SK-N-SH (cell line): ENCODE data around the gene B3GNT5. TPM values are rescaled to one million over a fixed set of nuclear protein-coding genes. Genes with fewer than 3 reads are reported as not detected.

Source experiments
- CTCF ChIA-PET: fragments of 300-600, 350-600 bp; formaldehyde crosslinking; extraction: SDS; loops from one replicate; lab custom pipeline; 2021; lab: Yijun Ruan, JAX
- POLR2A ChIA-PET: fragments of 350-600 bp; sonication (Branson Sonifier 250); formaldehyde crosslinking; extraction: SDS; loops from one replicate; lab custom pipeline; 2020; ENCODE audit warnings: antibody characterized with exemption, inconsistent platforms; lab: Yijun Ruan, JAX
- DNase-seq: peaks from one replicate; pipeline ENCODE4 v3.0.0; 2012
- H2AFZ ChIP-seq: fragments of 200-600 bp; sonication (generic); 2 replicates; pipeline ENCODE4 v1.8.1; 2016; ENCODE audit warnings: antibody characterized with exemption, mild to moderate bottlenecking, low read depth
- H3F3A ChIP-seq: fragments of 200-600 bp; sonication (generic); replicated peaks from 2 replicates; pipeline ENCODE3; 2016; ENCODE audit warnings: antibody characterized with exemption, mild to moderate bottlenecking; ENCODE audit not compliant: insufficient read depth
- H3K27ac ChIP-seq, 2 experiments: fragments of 200-500 bp in 1 of 2; fragments of 200-600 bp in 1 of 2; sonication (Bioruptor generic) in 1 of 2; sonication (generic), shearing (Covaris generic) in 1 of 2; 2 replicates each; pipeline versions ENCODE4 v1.5.1 to v1.6.1; 2014 to 2016; ENCODE audit warnings: low read depth in 2 of 2, inconsistent platforms in 1 of 2, low read length in 1 of 2, mild to moderate bottlenecking in 1 of 2, mixed read lengths in 1 of 2
- H3K27me3 ChIP-seq: fragments of 200-600 bp; sonication (generic), shearing (Covaris generic); 2 replicates; pipeline ENCODE4 v1.6.1; 2016; ENCODE audit warnings: mixed run types; ENCODE audit not compliant: insufficient read depth
- H3K36me3 ChIP-seq, 2 experiments: fragments of 200-500 bp in 1 of 2; fragments of 200-600 bp in 1 of 2; sonication (Bioruptor generic) in 1 of 2; sonication (generic) in 1 of 2; replicated peaks in 1 of 2; 2 replicates each; pipeline versions ENCODE3 to v1.5.1; 2014 to 2016; ENCODE audit warnings: low read length in 1 of 2, mild to moderate bottlenecking in 1 of 2; ENCODE audit not compliant: insufficient read depth in 2 of 2, control insufficient read depth in 1 of 2
- H3K4me1 ChIP-seq, 2 experiments: fragments of 200-500 bp in 1 of 2; fragments of 200-600 bp in 1 of 2; sonication (Bioruptor generic) in 1 of 2; sonication (generic), shearing (Covaris generic) in 1 of 2; 2 replicates each; pipeline versions ENCODE4 v1.5.1 to v1.6.1; 2014 to 2016; ENCODE audit warnings: low read depth in 1 of 2, low read length in 1 of 2, mixed run types in 1 of 2; ENCODE audit not compliant: insufficient read depth in 2 of 2, control insufficient read depth in 1 of 2
- H3K4me2 ChIP-seq: fragments of 200-600 bp; sonication (generic), shearing (Covaris generic); 2 replicates; pipeline ENCODE4 v1.6.1; 2017; ENCODE audit warnings: mixed run types
- H3K4me3 ChIP-seq, 2 experiments: fragments of 200-500 bp in 1 of 2; fragments of 200-600 bp in 1 of 2; sonication (Bioruptor generic) in 1 of 2; sonication (generic), shearing (Covaris generic) in 1 of 2; 2 replicates each; pipeline versions ENCODE4 v1.5.1 to v1.8.1; 2014 to 2016; ENCODE audit warnings: low read depth in 2 of 2, inconsistent platforms in 1 of 2, low read length in 1 of 2, mild to moderate bottlenecking in 1 of 2, mixed read lengths in 1 of 2, moderate library complexity in 1 of 2
- H3K79me2 ChIP-seq: fragments of 200-600 bp; sonication (generic); 2 replicates; pipeline ENCODE4 v1.8.1; 2017; ENCODE audit warnings: mild to moderate bottlenecking; ENCODE audit not compliant: insufficient read depth
- H3K9ac ChIP-seq: fragments of 200-600 bp; sonication (generic); 2 replicates; pipeline ENCODE4 v1.6.1; 2017; ENCODE audit warnings: mixed run types
- H3K9me2 ChIP-seq: fragments of 200-600 bp; sonication (generic); 2 replicates; pipeline ENCODE4 v1.6.1; 2017; ENCODE audit warnings: mixed run types
- H3K9me3 ChIP-seq: fragments of 200-600 bp; sonication (generic); 2 replicates; pipeline ENCODE4 v1.6.1; 2017; ENCODE audit warnings: mixed run types, mild to moderate bottlenecking, moderate library complexity
- H4K20me1 ChIP-seq: fragments of 200-600 bp; sonication (generic); 2 replicates; pipeline ENCODE4 v1.6.1; 2017; ENCODE audit warnings: mild to moderate bottlenecking, mixed run types; ENCODE audit not compliant: insufficient read depth
- CHD2 ChIP-seq: fragments of 150-350 bp; IDR thresholded peaks from 2 replicates; pipeline ENCODE4 v1.6.1; 2018; ENCODE audit warnings: low read length; ENCODE audit not compliant: partially characterized antibody
- EP300 ChIP-seq, 2 experiments: IDR thresholded peaks; 2 replicates each; pipeline versions ENCODE4 v1.4.0 to v1.6.1; 2012; ENCODE audit warnings: borderline replicate concordance in 1 of 2, low read depth in 1 of 2, low read length in 1 of 2
- EZH2phosphoT487 ChIP-seq: fragments of 200-600 bp; sonication (generic); IDR thresholded peaks from 2 replicates; pipeline ENCODE4 v1.6.1; 2017; ENCODE audit warnings: low read depth, mixed run types, mild to moderate bottlenecking, antibody characterized with exemption, moderate library complexity, borderline replicate concordance
- FOXJ3 ChIP-seq: sonication (generic); formaldehyde crosslinking; IDR thresholded peaks from 2 replicates; pipeline ENCODE4 v1.5.1; 2020; ENCODE audit warnings: mild to moderate bottlenecking, missing genetic modification reagents
- FOXM1 ChIP-seq: IDR thresholded peaks from 2 replicates; pipeline ENCODE4 v1.4.0; 2012; ENCODE audit warnings: low read depth, mild to moderate bottlenecking
- GABPA ChIP-seq: IDR thresholded peaks from 2 replicates; pipeline ENCODE4 v1.4.0; 2012; ENCODE audit warnings: low read depth, mild to moderate bottlenecking
- IRF3 ChIP-seq: fragments of 150-350 bp; IDR thresholded peaks from 2 replicates; pipeline ENCODE4 v1.6.1; 2016; ENCODE audit warnings: mild to moderate bottlenecking, low read depth, low read length
- JUND ChIP-seq: IDR thresholded peaks from 2 replicates; pipeline ENCODE4 v1.4.0; 2012
- MAX ChIP-seq: IDR thresholded peaks from 2 replicates; pipeline ENCODE4 v1.4.0; 2012; ENCODE audit warnings: low read depth
- MEF2A ChIP-seq: IDR thresholded peaks from 2 replicates; pipeline ENCODE4 v1.4.0; 2012; ENCODE audit warnings: low read depth, borderline replicate concordance
- NFIC ChIP-seq: IDR thresholded peaks from 2 replicates; pipeline ENCODE4 v1.4.0; 2012; ENCODE audit warnings: borderline replicate concordance
- NRF1 ChIP-seq: IDR thresholded peaks from 2 replicates; pipeline ENCODE4 v1.6.1; 2012; ENCODE audit warnings: low read depth, mild to moderate bottlenecking, low read length
- POLR2AphosphoS5 ChIP-seq: IDR thresholded peaks from 2 replicates; pipeline ENCODE4 v1.6.1; 2012; ENCODE audit warnings: low read depth, low read length
- RAD21 ChIP-seq: IDR thresholded peaks from 2 replicates; pipeline ENCODE4 v1.6.1; 2012; ENCODE audit warnings: mild to moderate bottlenecking, low read length
- RCOR1 ChIP-seq: fragments of 150-350 bp; IDR thresholded peaks from 2 replicates; pipeline ENCODE4 v1.6.1; 2017; ENCODE audit warnings: antibody characterized with exemption, low read length
- RFX5 ChIP-seq: IDR thresholded peaks from 2 replicates; pipeline ENCODE4 v1.6.1; 2012; ENCODE audit warnings: mild to moderate bottlenecking, improper control_type of control experiment, low read length
- SIN3A ChIP-seq: IDR thresholded peaks from 2 replicates; pipeline ENCODE4 v1.6.1; 2012; ENCODE audit warnings: low read depth, mild to moderate bottlenecking, low read length, moderate library complexity, borderline replicate concordance
- SMC3 ChIP-seq: IDR thresholded peaks from 2 replicates; pipeline ENCODE4 v1.6.1; 2012; ENCODE audit warnings: low read depth, low read length, improper control_type of control experiment
- TAF1 ChIP-seq: IDR thresholded peaks from 2 replicates; pipeline ENCODE4 v1.6.1; 2012; ENCODE audit warnings: low read depth, mild to moderate bottlenecking, low read length, moderate library complexity, borderline replicate concordance
- TCF12 ChIP-seq: IDR thresholded peaks from 2 replicates; pipeline ENCODE4 v1.4.0; 2012
- USF1 ChIP-seq: IDR thresholded peaks from 2 replicates; pipeline ENCODE4 v1.4.0; 2012; ENCODE audit warnings: low read depth, borderline replicate concordance
- YY1 ChIP-seq: IDR thresholded peaks from 2 replicates; pipeline ENCODE4 v1.4.0; 2012; ENCODE audit warnings: low read depth, mild to moderate bottlenecking
- WGBS: methylation state at CpG from one replicate; pipeline ENCODE4 v1.1.6; 2017; ENCODE audit warnings: low lambda C conversion rate; 5-methylcytosine and 5-hydroxymethylcytosine counted together
- polyA plus RNA-seq, 3 experiments: library from polyadenylated mRNA; depleted of rRNA; stranded (reverse); fragments of >200 nt; gene quantifications; 2 replicates each; pipeline ENCODE4 v1.2.3, GENCODE V29; 2012

Gene B3GNT5
- polyA plus RNA-seq, 1 of the 3 experiments (the other 2 are of a cell fraction), result 4.7 TPM

GRCh38 chr3:183279371-183279770 is 26.3 kb downstream of the B3GNT5 start:
- POLR2A ChIA-PET, result no interaction called here
- TF ChIP-seq SMC3 (no peak), RFX5 (no peak), YY1 (no peak), EZH2phosphoT487 (no peak), EP300 (IDR thresholded peaks at IDR 0.05; ENCODE audit: borderline replicate concordance in 1 of 2, low read depth in 1 of 2, low read length in 1 of 2) (no peak), SIN3A (no peak)
- TF ChIP-seq, all 33 proteins: peak for 0
- no peak overlapping the region for H3K9ac ChIP-seq
- peaks cover 22% of the 10 kb centered on the region for H3F3A ChIP-seq
- no peak overlapping the region for H3K4me2 ChIP-seq
- no peak for DNase-seq
- CTCF ChIA-PET, result interaction anchor here (1.9 kb wide), 1 partner anchor 95 kb away, joined by 4 read pairs; no protein-coding TSS in a partner anchor
- H4K20me1 ChIP-seq, result 0 out of 2 replicates have a peak, but pooled peaks cover 3% of the 10 kb centered on the region
- H2AFZ ChIP-seq, result no peak overlapping the region
- no peak overlapping the region for H3K4me3 ChIP-seq
- H3K27me3 ChIP-seq, result no peaks in the 10 kb centered on the region
- no peaks in the 10 kb centered on the region for H3K9me2 ChIP-seq
- H3K9me3 ChIP-seq, result no peaks in the 10 kb centered on the region
- no peaks in the 10 kb centered on the region for H3K79me2 ChIP-seq
- H3K4me1 ChIP-seq, result peaks cover 3 to 27% of the 10 kb centered on the region in 2 experiments; a peak in 2 of 4 replicates
- WGBS, result 97% methylated on average over 3 of the region's 3 CpGs
- peak overlapping the region in 1 of 2 experiments; percentile 50; a peak in 1 of 4 replicates for H3K27ac ChIP-seq
- no peaks in the 10 kb centered on the region for H3K36me3 ChIP-seq

GRCh38 chr3:183281126-183281797 is 28.2 kb downstream of the B3GNT5 start:
- CTCF ChIA-PET, result no interaction called here

More at GRCh38 chr3:183281126-183281797, 28.2 kb downstream of the B3GNT5 start:
- Histone ChIP-seq H3K9me3 (no peaks in the 10 kb centered on the region), H3K27ac (no peak overlapping the region), H3K4me2 (no peak overlapping the region), H2AFZ (no peak overlapping the region), H3K36me3 (no peaks in the 10 kb centered on the region), H3K27me3 (no peaks in the 10 kb centered on the region), H3K4me1 (peaks cover 12 to 16% of the 10 kb centered on the region in 2 experiments), H3F3A (peaks cover 21% of the 10 kb centered on the region), H3K9me2 (no peaks in the 10 kb centered on the region), H4K20me1 (no peaks in the 10 kb centered on the region), H3K79me2 (no peaks in the 10 kb centered on the region), H3K4me3 (no peak overlapping the region), H3K9ac (no peak overlapping the region)
- TF ChIP-seq GABPA, result no peak
- no peak for TF ChIP-seq SMC3
- no peak for TF ChIP-seq POLR2AphosphoS5
- no peak for TF ChIP-seq YY1
- TF ChIP-seq SIN3A, result no peak
- TF ChIP-seq RCOR1, result no peak
- no peak for TF ChIP-seq MAX
- no peak for TF ChIP-seq TAF1
- TF ChIP-seq JUND, result no peak
- TF ChIP-seq CHD2, result no peak
- no peak for TF ChIP-seq FOXM1
- no peak for TF ChIP-seq USF1
- no peak for TF ChIP-seq FOXJ3 (CRISPR knock-in tag)
- no peak for TF ChIP-seq NRF1
- TF ChIP-seq RAD21, result no peak
- no peak for TF ChIP-seq IRF3
- no peak for TF ChIP-seq MEF2A
- TF ChIP-seq TCF12, result no peak
- TF ChIP-seq RFX5, result no peak
- no peak for TF ChIP-seq NFIC
- no peak for DNase-seq
- 89% methylated on average over 8 of the region's 8 CpGs for WGBS
- POLR2A ChIA-PET, result no interaction called here
